Stimulated activated CD4-positive, alpha-beta T cell treated with anti-CD3 and anti-CD28 coated beads, Interleukin-1b, Interleukin-23, amount 100 ng/mL, for 48 hours (primary cell): ENCODE measurements around the gene AGPAT2.

ENCODE experiments used
- DNase-seq: peaks from one replicate; pipeline ENCODE4 v3.0.0-alpha.2; 2020

AGPAT2 gene

DNA sequence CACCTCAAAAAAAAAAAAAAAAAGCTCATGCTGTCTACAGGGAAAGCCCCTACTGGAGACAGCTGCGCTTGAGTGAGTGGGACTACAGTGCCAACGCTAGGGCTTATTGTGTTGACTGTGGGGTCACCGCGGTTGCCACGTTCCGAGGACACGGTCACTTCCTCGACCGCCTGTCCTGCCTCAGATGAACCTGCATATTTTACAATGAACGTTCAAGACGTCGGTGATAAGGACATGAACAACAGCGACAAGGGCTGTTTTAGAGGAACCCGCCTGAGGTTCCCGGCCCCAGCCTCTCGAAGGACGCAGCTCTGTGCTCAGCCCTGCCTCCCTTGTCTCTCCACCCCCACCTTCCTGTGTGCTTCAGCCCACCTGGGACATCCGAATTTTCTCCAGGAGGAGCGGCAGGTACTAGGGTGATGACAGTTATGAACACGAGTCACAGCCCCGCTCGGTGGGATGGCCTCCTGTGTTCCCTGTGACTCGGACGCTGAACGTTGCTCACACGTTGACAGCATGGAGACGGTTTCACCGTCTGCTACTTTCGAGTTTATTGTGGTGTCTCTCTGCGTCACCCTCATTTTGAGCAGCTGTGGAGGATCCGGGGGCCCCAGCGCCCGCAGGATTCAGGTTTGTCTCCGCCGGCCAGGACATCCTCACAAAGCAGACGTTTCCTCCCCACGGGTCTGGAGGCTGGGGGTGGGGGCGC is 13.9 kb upstream of the AGPAT2 start:
- peak; percentile 86 for DNase-seq

DNA sequence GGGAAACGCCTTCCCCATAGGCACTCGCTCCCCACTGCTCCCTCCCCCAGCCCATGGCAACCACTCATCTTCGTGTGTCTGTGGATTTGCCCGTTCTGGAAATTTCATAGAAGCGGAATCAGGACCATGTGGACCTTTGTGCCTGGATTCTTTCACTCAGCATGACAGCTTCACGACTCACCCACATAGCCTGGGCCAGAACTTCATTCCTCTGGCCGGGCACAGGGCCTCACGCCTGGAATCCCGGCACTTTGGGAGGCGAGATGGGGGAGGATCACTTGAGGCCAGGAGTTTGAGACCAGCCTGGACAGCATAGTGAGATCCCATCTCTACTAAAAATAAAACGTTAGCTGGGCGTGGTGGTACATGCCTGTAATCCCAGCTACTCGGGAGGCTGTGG is 13.0 kb upstream of the AGPAT2 start:
- no peak for DNase-seq

DNA sequence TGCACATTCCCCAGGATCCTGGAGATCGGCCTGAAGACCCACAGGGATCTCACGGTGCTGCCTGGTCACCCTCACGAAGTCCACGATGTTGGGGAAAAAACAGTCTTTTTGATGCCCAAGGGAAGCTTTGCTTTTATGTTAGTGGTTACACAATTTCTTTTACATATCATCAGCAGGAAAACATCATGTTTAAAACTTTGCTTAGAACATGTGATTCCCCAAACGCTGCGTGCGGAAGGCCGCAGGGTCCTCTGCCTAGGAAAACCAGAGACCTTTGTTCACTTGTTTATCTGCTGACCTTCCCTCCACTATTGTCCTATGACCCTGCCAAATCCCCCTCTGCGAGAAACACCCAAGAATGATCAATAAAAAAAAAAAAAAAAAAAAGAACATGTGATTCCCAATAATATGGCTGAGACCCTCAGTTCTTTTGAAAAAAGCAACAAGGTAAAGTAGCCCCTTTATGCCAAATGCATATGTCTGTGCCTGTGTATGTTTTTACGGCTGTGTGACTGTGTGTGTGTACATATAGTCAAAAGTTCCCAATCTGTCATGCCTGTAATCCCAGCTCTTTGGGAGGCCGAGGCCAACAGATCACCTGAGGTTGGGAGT is 11.5 kb upstream of the AGPAT2 start:
- DNase-seq = no peak

DNA sequence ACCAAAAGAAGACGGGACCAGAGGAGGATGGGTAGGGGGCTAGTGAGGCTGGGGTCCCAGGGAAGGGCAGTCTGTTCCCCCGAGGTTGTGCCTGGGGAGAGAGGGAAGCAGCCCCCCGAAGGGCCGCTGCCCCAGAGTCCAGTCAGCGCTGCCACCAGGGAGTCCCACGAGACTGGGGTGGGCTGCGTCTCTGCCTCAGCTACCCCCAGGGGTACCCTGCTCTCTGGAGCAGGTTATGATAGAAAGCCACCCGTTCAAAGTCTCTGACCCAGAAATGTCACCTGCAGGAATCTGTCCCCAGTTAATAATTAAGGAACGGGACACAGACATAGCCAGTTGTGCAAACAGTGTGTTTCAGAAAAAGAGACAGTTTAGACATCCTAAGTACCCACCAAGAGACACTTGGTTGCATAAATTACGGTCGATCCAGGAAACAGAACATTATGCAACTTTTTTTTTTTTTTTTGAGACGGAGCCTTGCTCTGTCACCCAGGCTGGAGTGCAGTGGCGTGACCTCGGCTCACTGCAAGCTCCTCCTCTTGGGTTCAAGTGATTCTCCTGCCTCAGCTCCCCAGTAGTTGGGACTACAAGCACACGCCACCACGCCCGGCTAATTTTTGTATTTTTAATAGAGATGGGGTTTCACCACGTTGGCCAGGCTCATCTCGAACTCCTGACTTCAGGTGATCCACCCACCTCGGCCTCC is 10.7 kb upstream of the AGPAT2 start:
- no peak for DNase-seq

DNA sequence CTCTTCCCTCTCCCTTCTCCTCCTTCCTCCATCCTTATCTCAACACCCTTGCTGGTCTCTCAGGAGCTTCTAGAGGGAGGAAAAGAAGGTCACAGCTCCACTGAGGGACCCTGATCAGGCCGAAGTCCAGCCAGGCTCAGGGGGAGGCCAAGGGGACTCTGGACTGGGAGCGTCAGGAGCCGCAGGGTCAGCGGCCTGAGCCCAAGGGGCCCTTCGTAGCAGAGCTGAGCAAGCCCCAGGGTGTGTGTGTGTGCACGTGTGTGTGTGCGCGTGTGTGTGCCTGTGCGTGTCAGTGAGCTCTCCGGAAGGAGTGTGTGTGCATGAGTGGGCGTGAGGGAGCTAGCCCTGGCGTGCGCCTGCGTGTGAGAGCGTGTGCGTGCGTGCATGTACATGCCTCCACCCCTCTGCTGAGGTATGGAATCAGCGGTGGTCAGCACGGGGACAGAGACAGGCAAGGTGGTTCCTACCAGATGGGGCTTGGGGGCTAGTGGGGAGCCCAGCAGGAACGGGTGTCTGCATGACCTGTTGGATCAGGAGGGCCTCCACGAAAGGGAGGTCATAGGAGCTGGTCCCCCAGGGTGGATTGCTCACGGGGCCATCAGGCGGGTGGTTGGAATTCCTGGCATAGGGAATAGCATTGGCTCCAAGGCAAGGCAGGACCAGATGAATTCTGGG is 10.0 kb upstream of the AGPAT2 start:
- no peak for DNase-seq

DNA sequence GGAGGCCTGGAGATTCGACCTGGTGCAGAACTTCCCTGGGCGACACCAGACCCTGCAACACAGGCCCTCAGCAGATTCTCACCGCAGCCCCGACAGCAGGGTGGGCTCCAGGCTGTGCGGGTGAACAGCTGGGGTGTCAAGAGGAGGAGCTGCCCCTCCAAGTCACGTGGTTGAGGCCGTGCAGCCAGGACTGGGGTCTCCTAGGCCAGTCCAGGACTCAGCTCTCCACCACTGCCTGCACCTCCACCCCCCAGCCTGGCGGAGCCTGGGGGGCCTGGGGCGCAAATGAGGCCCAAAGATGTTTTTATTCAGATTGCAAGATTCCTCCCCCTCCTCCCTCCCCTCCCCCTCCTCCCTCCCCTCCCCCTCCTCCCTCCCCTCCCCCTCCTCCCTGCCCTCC is 9.2 kb upstream of the AGPAT2 start:
- DNase-seq = no peak

DNA sequence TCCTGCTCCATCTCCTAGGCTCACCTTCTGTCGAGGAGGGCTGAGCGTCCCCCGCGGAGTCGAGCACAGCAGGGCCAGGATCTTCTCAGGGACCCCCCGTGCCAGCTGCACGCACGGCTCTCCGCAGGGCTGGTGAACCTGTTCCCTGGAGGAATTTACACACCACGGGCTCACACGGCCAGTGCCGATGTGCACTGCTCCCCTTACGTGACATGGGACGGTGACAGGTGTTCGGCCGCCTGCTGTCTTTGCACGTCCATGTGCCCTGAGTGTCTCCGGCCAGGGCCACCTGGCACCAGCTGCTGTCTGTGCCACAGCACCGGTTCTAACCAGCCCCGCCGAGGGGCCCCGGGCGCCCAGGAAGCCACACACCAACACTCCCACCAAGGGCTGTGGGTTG is 8.7 kb upstream of the AGPAT2 start:
- no peak for DNase-seq

DNA sequence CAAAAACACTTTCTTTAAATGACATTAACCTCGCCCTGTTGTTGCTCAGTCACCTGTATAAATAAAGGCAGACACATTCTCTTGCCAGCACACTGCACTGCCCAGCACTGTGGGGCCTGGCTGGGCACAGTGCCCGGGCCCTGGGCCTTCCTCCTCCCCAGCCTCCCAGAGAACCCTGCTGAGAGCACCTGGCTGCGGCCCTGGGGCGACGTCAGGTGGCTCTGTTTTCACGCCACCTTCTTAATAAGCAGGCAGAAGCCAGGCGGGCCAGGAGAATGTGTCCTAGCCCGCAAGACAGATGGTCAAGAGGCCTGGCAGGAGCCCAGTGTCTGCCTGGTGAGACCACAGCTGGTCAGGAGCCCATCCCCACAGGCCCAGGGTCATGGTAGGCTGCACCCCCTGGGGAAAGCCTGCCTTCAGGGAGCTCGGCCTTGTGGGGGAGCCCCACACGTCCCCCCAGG is 8.2 kb upstream of the AGPAT2 start:
- no peak for DNase-seq

DNA sequence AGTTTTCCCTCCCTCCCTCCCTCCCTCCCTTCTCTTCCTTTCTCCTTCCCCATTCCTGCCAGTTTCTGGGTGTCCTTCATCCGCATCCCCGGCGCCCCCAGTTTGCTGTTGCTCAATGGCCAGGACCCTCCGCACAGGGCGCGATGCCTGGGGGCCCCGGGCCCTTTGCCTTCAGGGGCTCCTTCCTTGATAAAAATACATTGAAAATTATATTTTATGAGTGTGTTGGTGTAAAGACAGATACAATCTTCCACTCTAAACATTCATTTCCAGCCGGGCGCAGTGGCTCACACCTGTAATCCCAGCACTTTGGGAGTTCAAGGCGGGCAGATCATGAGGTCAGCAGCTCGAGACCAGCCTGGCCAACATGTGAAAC is 7.6 kb upstream of the AGPAT2 start:
- DNase-seq = no peak

DNA sequence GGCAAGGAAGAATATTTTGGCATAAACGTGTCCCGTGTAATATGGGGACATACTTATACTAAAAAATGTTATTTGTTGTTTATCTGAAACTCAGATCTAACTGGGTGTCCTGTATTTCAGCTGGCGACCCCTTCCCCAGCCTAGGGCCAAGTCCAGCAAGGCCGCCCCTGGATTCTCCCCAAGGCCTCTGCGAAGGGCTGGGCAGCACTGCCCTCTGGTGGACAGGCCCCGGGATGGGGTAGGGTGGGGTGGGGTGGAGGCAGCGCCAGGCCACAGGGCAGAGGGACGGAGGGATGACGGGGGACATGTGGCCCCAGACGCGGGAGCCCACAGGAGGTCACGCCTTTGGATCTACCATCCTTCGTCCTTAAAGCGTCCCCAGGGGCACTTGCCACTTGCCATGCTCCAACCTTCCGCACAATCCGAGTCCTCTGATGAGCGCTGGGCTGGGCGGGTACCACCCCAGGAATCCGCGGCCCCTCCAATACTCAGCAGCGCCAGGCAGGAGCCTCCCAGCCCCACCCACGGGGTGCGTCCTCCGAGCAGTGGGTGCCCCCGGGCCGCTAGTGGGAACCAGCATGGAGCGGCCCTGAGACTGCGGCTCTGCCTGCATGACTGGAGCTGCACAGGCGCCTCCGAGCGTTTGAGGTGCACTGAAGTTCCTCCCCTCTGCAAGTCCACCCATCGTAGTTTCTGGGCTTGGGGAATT is 7.1 kb upstream of the AGPAT2 start:
- DNase-seq = no peak

DNA sequence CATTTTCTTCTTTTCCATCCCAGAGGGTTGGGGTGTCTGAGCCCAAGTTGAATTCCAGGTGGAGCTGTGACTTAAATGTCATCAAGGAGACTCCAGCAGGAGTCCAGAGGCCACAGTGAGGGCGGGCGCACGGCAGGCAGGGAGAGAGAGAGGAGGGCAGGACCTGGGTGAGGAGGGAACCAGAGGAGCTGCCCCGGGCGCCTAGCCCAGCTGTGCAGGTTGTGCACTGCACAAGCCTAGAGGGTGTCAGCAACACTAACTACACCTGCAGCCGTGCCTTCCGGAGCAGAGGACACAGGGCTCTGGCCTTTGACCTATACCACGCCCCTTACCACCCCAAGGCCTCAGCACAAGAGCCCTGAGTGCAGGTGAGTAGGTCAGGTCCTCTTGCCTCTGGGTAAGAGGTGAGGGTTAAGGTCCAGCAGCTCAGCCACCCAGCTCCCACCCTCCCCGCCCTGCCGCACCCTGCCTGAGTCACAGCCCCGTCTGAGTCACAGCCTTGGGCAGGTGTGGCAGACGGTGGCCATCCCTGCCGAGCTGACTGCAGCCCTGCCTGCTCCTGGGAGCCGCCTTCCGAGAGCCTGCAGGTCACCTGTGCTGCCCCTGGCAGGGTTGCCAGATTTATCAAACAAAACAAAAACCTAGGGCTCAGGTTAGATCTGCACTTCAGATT is 6.4 kb upstream of the AGPAT2 start:
- DNase-seq = no peak

DNA sequence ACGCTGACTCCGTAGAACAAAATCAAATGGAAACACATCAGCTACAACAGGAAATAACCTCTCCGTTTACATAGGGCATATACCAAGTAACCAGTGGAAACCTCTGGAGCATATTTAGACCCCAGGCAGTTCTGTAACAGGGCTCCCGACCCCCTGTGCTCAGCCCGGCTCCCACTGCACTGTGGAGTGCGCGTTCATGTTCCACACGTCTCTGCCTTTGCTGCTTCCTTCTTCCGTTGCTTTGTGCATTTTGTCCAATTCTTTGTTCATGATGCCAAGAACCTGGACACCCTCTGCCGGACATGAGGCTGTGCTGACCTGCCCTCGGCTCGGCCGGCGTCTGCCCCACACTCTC is 5.9 kb upstream of the AGPAT2 start:
- no peak for DNase-seq

DNA sequence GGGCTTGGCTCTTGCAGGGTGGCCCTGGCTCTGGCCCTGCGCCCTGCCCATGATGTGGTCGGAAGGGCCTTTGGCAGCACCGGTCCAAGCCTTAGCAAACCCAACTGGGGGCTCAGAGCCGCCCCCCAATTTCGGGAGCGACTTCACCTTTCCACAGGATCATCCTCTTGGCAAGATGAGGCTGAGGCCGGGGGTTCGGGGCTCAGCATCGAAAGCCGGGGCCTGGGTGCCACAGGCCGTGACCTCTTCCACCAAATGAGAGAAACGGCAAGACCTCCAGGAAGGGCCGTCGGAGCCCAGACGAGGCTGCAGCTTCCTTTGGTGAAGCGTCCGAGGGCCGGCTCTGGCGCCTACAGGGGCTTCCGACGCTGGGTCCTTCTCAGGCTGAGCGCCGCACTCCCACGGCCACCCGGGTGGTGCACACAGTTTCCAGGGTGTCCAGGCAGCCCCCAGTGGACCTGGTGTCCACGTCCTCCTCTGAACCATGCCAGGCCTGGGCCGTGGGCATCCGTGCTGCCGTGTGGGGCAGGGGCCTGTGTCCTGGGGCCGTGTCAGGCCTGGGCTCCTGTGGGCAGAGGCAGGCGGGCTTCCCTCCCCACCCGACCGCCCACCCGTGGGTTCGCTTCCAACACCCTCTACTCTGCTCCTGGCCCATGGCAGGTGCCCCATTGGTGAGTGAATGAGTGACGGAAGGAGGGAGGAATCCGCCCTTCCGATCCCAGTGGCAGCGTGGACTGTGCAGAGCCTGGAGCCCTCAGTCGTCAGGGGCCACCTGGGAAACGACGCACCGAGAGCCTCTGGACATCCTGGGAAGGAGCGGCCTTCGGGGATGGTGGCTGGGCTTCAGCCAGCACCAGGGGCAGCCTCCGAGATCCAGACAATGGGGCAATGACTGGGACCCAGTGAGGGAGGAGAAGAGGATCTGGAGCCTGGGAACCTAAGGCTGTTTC is 5.2 kb upstream of the AGPAT2 start:
- no peak for DNase-seq

DNA sequence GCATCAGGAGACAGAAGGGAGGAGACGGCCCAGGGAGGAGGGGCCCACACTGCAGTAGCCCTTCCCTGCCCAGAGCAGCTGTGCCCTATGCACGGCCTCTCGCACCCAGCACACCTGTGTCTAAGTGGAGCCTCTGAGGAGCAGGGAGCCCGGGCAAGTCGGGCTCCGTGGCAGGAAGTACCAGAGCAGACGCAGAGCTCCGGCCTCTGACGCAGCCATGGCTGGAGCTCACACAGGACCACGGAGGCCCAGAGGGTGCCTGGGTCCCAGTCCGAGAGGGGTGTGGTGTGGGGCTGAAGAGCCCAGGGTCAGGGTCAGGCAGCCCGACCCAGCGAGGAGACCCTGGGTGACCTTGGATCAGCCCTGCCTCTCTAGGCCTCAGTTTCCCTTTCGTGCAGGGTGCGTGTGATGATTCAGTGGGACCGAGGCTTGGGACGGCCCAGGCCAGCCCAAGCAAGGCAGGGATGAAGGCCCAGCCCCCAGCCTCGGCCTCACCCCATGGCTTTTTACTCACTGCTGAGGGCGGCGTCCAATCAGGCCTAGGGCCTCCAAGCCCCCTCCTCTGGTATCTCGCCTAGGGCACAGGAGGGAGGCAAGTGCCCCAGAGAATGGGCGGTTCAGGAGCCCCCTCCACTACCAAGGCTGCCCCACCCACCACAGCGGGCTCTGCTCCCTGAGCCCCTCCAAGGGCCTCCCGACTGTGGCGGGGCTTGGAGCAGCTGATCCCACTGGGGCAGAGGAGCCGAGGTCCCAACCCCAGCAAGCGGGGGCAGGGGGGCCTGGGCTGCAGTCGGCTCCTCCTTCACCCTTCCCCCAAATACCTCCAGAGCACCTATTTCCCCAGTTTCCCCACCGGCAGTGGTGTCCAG is 4.3 kb upstream of the AGPAT2 start:
- DNase-seq = no peak

DNA sequence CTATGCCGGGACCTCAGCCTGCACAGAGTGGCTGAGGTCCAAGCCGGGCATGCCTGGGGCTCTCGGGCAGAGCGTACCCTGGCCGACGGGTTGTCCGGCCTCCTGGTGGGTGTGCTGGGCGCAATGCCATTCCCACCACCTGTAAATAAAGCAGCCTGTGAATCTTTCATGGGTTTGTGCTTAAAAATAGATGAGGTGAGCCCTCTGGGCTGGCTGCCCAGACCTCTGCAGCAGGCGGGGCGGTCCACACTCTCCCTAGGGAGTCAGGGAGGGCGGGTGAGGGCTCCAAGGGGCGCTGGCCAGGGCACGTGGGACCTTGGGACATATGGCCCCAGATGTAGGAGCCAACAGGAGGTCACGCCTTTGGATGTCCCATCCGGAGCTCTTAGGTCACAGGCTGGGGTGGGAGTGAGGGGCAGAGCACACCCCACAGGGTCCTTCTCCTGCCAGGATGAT is 3.6 kb upstream of the AGPAT2 start:
- DNase-seq = no peak

DNA sequence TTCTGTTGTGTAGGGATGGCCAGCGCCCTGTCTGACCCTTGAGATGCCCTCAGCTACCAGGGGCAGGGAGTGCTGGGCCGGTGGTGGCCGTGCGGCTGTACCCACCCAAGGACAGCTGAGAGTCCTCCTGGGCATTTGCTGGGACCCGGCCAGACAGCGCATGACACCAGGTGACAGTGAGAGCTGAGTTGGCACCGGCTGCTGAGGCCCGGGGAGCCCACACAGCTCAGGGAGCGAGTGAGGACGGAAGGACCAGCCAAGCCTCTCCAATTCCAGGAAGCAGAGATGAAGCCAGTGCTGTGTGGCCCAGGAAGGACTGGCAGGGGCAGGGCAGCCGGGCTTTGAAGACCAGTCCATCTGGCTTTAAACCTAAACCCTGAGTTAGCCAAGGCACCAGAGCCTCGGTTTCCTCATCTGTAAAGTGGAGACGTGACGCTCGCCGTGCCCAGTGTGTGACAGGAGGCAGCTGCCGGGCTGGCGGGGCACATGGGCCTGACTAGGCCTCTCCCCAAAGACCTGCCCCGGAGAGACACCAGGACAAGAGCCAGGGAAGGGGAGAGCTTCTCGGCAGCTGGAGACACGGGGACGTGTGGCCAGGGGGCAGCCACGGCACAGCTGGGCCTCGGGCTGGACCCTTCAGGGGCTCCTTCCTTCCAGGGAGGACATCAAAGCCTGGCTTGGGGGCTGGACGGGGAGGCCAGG is 3.0 kb upstream of the AGPAT2 start:
- DNase-seq = no peak

DNA sequence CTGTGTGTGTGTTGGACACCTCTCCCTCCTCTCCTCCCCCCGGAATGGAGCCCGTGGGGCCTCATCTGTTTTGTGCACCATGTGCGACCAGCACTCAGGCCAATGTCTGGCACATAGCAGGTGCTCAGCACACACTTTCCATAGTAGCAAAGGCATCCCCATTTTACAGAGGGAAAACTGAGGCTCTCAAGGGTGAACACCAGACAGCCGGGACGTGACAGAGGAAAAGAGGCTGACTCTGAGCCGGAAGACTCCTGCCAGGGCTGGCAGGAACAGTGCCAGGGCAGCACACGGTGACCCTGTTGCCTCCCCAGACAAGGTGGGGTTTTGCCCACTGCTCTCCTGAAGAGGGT is 1.8 kb upstream of the AGPAT2 start:
- no peak for DNase-seq

DNA sequence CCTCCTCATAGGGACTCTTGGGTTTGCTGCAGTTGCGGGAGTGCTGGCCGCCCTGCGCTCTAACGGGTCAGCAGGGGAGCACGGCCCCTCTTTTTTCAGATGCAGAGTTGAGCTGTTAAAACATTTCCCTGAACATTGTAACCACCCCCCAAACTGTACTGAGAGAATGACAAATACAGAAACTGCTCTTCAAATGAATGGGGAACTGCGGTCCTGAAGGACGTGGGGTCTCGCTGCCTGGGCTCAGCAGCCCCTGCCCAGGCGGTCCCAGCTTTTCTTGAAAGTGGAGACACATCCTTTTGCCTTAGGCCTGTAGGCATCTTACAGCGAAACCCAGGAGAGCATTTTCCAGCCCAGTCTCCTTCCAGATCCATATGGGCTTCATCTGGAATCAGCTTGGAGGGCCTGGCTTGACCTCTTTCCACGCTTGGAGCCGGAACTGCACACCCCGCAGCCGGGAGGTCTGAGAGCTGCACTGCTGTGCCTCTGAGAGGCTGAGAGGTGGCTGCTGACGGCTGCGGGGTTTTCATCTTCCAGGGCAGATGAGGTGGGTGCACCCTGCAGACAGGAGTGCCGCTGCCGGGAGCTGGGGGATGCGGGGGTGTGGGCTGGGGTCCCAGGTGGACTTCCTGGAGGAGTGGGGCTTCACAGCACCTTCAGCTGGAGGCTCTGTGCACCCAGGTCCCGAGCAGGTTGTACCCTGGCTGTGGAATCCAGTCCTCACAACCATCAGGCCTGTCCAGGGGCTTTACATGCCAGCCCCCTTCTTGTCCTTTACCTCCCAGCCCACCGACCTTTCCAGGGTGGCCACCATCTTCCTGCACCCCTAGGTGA is 1.2 kb upstream of the AGPAT2 start:
- no peak for DNase-seq

DNA sequence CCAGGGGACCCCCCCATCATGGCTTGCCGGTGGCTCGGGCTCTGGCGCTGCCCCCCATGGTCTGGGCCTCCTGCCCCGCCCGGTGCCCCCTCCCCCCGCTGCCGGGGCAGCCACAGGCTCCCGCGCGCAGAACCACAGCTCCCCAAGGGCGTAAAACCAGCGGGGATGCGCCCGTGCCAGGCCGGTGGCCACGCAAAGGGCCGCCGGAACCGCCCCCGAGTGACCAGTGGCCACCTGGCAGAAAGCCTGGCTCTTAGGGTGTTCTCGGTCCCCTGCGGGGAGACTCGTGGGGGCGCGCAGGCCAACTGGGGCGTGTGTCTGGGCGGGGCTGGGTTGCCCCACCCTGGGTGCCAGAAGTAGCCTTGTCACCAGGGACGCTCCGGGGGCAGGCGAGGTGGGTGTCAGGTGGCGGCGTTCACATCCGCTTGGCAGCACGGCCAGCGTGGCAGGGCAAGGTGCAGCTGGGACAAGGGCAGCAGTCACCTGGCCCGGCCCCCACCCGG is 515 bp upstream of the AGPAT2 start:
- DNase-seq = no peak
